Measurements from ENCODE around the gene HNRNPL.
A peak's percentile ranks its signal among the peaks of the same experiment; 100 is the strongest.
"Not testable (repeated sequence)": the region's sequence is repeated elsewhere in the genome, so short reads cannot be mapped to it uniquely, and the experiment has no call there.

Gene HNRNPL

DNA sequence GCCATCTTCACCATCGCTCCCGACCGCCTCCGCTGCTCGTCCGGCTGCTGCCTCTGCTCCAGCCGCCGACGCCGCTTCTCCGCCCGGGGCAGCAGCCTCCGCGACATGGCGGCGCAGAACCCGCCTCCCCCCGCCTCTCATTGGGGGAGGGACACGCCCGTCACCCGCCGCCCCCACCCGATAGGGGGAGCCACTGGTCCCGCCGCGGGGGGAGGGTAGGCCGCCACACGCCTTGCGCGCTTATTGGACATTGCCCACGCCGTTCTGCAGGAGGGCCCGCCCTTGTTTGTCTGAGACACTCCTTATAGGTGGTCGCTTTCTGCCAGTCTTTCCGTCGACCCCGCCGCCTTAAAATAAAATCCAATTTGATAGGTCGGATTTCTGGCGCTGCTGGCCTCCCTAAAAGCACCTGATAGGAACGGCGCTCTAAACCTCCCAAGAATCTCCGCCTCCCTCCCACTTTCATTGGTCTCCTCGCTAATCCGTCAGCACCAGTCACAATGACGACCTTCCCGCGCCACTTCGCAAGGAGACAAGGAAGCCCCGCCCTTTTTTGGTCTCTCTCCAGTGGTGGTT lies at the start of gene HNRNPL:
Gene HNRNPL, minus strand, starts transcription at position 127 of the 576 bp plus-strand sequence. Its CDS starts 20 bp downstream, at position 107.
- DNase-seq (ENCODE audit: low read depth) = peak; percentile 99

DNA sequence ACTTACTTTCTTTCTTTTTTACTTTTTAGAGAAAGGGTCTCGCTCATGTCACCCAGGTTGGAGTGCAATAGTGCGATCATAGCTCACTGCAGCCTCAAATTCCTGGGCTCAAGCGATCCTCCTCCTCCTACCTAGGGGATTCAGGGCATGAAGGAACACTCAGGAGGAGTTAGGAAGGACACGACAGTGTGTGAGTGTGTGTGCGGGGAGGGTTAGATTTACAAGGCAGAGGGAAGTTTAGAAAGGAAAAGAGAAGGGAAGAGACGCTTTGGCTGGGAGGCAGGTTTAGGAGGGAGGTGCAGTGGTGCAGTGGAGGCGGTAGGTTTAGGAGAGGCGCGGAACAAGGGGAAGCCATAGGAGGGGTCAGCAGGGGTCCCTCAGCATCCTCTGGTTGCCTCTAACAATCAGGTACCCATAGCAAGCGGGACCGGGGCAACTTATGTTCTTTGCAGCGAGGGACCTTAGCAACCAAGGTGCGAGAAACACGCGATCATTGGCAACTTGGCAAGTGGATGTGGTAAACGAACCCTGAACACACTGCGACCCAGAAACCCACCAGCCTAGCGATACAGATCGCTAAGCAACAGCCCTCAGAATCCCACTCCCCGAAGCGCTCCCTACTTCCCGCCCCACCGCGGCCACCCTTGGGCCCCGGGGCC lies 49.1 kb upstream of the HNRNPL start:
- no peak for DNase-seq (ENCODE audit: low read depth)

DNA sequence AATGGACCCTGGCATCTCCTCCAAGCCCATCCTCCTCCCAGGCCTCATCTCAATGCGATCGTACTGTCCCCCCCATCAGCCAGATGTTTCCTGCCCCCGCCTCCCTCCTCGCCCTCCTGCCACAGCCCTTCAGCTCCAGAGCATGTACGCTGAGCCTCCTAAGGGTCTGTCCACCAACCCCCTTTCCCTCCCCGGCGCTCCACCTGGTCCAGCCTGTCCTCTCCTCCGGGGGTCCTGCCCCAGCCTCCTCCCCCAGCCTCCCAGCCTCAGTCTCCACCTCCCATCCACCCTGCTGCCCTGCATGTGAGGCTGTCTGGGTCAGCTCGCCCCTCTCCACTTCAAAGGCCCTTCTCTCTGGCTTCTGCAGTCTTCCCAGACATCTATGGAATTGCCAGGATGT lies 45.2 kb upstream of the HNRNPL start:
- DNase-seq (ENCODE audit: low read depth) = no peak

DNA sequence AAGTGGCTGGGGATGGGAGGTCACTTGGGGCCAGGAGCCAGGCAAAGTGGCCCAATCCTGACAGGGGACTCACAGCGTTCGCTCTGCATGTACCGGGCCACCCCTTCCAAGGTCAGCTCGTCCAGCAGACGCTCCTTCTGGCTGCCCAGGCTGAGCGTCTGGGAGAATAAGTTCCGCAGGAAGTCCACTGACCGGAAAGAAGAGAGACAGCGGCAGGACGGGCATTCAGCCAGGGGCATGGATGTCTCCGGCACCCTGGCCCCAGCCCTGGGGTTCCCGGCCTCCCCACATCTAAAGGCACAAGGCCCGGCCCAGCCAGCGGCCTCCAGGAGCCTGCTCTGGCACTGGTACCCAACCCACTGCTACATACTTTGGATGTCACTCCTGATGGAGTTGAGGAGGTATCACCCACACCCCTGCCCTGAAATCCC lies 43.6 kb upstream of the HNRNPL start:
- no peak for DNase-seq (ENCODE audit: low read depth)

- no peak for DNase-seq (ENCODE audit: low read depth)
These were observed 43.1 kb upstream of the HNRNPL start for GRCh38 chr19:38892841-38893240.

- DNase-seq (ENCODE audit: low read depth) = no peak
These were observed 42.0 kb upstream of the HNRNPL start for GRCh38 chr19:38891771-38892170.

DNA sequence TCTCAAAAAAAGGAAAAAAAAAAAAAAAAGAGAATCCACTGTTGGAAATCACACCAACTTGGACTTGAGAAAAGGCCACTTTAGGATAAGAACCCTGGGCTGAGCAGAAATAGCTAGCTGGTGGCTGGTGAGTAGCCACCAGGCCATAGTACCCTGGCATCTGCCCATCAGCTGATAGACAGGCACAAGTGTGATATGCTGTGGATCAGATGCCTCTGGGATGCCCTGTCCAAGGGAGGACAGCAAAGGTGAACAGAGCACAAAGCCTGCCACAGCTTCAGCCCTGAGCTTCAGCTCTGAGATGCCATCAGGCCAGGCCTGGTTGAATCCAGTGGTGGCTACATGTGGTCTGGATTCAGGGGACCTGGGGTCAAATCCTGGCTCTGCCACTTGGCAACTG lies 40.9 kb upstream of the HNRNPL start:
- DNase-seq (ENCODE audit: low read depth) = no peak

GRCh38 chr19:38889803-38890202 lies 40.0 kb upstream of the HNRNPL start:
- DNase-seq (ENCODE audit: low read depth) = no peak

DNA sequence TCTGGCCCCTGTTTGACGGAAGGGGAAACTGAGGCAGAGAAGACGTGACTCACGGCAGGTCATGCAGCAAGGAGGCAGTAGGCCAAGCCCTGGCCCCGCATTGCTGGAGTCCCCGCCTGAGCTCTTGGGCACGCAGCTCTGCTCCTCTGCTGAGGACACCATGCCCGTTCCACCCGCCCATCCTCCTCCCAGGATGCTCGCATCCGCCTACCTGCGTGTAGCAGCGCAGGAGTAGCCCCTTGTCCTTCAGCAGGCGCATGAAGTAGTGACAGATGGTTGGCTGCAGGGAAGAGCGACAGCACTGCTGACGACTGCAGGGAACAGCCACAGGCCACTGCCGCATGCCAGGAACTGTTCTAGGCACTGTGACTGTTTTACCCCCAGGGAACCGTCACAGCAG lies 39.1 kb upstream of the HNRNPL start:
- DNase-seq (ENCODE audit: low read depth) = no peak

DNA sequence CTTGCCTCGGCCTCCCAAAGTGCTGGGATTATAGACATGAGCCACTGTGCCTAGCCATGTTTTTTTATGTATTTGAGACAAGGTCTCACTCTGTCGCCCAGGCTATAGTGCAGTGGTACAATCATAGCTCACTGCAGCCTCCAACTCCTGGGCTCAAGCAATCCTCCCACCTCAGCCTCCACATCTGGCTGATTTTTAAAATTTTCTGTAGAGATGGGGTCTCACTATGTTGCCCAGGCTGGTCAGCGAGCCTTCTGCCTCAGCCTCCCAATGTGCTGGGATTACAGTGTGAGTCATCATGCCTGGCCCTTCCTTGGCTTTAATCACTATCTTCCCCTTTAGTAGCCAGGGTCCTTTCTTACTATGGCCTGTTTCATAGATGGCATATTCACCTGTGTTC lies 34.9 kb upstream of the HNRNPL start:
- DNase-seq (ENCODE audit: low read depth) = not testable (repeated sequence)

GRCh38 chr19:38883286-38883685 lies 33.5 kb upstream of the HNRNPL start:
- no peak for DNase-seq (ENCODE audit: low read depth)

DNA sequence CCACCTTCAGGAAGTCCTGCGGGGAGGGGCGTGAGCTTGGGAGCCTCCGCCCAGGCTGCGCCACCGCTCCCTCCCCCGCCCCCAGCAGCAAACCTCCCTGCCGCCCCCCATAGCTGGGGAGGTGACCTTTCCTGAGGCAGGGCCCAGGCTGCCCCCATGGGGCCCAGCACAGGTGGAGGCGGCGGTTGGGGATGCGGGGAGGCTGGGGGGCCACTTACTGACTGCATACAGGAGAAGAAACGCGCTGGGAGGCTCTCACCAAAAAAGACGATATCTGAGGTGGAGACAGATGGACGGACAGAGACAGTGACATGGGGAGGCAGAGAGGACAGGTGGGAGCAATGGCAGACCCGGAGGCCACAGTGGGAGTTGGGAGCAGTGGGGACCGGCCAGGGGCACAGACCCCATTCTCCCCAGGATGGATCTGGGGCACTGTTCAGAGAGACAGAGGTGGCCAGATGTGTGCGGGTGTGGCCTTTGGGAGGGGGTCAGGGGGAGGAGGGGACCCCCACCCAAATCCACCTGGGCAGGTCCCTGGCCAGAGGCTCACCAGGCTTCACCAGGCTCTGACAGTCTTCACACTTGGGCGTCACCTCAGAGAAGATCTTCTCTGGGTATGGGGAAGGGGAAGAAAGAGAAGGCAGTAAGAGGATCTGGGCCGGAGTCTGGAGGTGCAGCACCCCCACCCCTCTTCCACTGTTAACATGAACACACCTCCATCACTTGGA lies 31.3 kb upstream of the HNRNPL start:
- DNase-seq (ENCODE audit: low read depth) = no peak

DNA sequence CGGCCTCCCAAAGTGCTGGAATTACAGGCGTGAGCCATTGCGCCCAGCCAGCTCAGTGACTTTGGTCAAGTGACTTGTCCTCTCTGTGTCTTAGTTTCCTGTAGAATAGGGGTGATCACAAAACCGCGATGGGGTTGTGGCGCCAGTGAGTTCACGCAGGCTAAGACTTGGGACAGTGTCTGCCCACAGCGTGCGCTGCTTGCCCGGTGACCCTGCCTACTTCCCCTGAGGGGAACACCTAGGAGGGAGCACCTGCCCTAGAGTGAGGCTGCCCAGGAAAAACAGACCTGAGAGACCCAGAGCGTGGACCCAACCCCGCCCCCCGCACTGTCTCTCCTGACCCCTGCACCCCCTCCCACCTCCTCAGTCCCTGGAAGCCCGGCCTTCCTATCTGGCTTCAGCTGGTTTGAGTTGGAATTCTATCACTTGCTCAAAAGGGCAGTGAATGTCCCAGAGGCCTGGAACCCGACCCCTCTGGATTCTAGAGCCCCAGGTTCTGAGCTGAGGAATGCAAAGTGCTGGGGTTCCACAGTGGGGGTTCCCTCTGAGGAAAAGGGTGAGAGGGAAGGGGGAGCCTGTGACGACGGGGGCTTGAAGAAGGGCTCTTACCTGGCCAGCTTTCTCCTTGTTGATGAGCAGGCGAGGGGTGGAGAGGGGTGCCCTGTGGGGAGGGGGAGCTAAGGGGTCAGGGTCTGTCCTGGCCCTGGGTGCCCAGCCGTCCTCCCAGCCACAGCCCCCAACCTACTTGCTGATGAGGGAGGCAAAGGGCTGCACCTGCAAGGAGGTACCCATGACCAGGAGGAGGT lies 30.5 kb upstream of the HNRNPL start:
- no peak for DNase-seq (ENCODE audit: low read depth)

DNA sequence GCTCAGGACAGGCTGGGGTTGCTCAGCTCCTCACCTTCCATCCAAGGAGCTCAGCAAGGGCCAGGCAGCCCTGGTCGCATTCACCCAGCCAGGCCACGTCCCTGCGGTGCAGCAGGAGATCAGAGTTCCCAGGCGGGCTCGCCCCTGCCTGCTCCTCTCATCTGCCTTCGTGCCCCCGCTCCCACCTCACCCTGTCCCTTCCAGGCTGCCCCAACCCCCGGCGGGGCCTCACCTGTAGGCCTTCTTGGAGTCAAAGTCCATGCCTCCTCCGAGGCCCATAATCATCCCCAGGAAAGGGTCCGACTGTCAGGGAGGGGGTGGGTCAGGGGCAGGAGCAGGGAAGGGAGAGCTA lies 29.6 kb upstream of the HNRNPL start:
- DNase-seq (ENCODE audit: low read depth) = no peak

DNA sequence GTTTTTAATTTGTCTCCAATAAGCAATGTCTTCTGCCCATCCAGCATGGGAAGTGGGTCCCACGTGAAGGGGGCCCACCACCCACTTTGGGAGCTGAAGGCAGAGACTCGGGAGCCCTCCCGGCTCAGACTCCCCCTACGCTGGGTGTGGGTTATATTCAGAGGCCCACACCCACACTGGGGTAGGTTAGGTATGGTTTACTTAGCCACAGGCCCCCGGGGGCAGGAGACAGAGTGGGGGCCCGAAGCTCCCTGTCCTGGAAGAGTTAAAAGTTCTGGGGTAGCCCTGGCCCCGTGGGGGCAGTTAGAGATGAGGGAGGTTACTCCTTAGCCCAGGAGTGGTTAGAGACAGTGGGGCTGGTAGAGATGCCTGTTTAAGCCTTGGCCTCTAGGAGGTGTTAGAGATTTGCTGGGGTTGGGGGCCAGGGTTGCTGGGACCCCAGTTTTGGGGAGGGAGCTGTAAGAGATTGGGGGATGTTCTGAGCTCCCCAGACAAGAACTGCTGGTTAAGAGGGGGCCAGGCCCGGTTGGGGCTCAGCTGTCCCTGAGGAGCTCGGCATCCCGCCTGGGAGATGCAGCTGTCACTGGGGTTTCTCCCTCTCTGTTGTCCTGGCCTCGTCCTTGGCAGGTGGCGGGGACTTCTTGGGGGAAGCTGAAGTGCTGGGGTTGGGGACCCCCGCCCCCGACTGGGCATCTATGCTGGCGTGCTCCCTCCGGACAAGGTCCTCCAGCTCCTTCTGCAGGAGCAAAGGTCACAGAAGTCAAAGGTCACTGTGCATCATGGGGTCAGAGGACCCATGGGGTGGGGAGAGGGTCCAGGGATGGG lies 29.0 kb upstream of the HNRNPL start:
- DNase-seq (ENCODE audit: low read depth) = no peak

DNA sequence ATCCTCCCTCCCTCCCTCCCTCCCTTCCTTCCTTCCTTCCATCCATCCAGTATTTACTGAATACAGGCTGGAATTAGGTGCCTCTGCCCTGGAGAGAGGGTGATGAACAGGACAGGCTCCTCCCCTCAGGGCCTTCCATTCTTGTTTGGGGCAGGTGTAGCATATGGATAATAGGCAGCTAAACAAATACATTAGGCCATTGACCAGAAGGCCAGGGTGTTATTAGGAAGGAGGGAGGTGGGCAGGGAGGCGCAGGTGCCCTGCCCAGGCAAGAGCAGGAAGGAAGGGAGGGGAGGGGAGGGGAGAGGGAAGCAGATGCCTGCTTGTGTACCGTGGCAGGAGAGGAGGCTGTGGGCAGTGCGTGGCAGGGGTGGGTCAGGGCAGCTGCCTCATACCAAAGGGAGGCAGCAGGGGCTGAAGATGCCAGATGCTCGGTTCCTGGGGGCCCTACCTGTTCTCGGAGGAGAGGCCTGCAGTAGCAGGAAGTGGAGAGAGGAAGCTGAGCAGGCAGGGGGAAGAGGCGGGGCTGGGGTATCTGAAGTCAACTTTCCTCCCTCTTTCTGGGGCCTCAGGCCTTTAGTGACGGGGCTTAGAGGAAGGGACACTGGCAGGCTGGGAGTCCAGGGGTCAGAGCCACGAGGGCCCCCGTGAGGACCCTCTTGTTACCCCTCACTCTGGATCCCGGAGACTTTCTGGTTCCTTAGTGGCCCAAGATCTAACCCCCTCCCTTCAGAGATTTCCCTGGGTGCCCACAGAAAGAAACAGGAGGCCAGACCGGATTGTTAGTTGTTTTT lies 28.2 kb upstream of the HNRNPL start, which contains the start of gene RINL:
Gene RINL, minus strand, starts transcription at position 495 of the 794 bp plus-strand sequence. CDS start 1,533 bp downstream, outside the sequence.
- DNase-seq (ENCODE audit: low read depth) = peak; percentile 61

GRCh38 chr19:38875656-38876395 lies 26.0 kb upstream of the HNRNPL start:
- no peak for DNase-seq (ENCODE audit: low read depth)

DNA sequence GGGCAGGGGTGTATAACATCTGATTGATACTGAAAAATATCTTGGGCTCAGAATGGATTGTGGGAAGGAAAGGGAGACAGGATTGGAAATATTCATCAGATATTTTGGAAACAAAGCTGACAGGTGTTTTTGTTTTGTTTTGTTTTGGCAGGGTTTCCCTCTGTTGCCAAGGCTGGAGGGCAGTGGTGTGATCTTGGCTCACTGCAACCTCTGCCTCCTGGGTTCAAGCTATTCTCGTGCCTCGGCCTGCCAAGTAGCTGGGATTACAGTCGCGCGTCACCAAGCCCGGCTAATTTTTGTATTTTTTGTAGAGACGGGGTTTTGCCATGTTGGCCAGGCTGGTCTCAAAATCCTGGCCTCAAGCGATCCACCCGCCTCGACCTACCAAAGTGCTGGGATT lies 23.6 kb upstream of the HNRNPL start:
- DNase-seq (ENCODE audit: low read depth) = not testable (repeated sequence)

- no peak for DNase-seq (ENCODE audit: low read depth)
These were observed 20.8 kb upstream of the HNRNPL start for GRCh38 chr19:38870612-38871011.

All from stimulated activated CD4-positive, alpha-beta T cell treated with anti-CD3 and anti-CD28 coated beads, Interleukin-2, amount 100 ng/mL, for 4 hours (primary cell).